Left cardiac atrium (tissue), 4 donors: Measurements from ENCODE around the gene KIF26A. TPM values are rescaled to one million over a fixed set of nuclear protein-coding genes. Genes with fewer than 3 reads are reported as not detected.
A peak's percentile ranks its signal among the peaks of the same experiment; 100 is the strongest.
"Not testable (repeated sequence)": the region's sequence is repeated elsewhere in the genome, so short reads cannot be mapped to it uniquely, and the experiment has no call there.

ENCODE experiments used
- ATAC-seq, 2 donors: fragments of 200-7000 bp; cut with Tn5 transposase; one replicate each; pipeline ENCODE4 v1.9.1; 2020; ENCODE audit warnings: mild to moderate bottlenecking in 2 of 2, moderate library complexity in 2 of 2
- DNase-seq: peaks from one replicate; pipeline ENCODE4 v3.0.0-alpha.2; 2020
- intact Hi-C, 2 donors: fragments of 100-400 bp; cut with DNase I; formaldehyde crosslinking; loops; one replicate each; pipeline versions ENCODE4 v1.14.1 to v1.15.1; 2022 to 2023
- total RNA-seq, 2 donors: library from RNA; stranded (reverse); fragmentation: NEBNext Ultra II Directional; extraction: Animal tissue kit (Norgen Biotek cat#: 25700); gene quantifications; one replicate each; pipeline ENCODE4 v1.2.1, GENCODE V29; 2021
- donor health status: DM: no; HTN: yes; CAD: no.
- donor health status: DM: no; HTN: yes; CAD: no; lungs with severe emphysema.
- donor health status: DM: yes; HTN: yes; CAD: no.
- donor health status: Dilated cardiomyopathy.

KIF26A gene
- total RNA-seq, 2 donors from 2014 or later: 7.6 to 8.1 TPM

- peak; percentile 25 for DNase-seq
- intact Hi-C loops: loop anchor here in 1 of 2 donors (10.0 kb wide), 1 partner anchor 226 kb away; no protein-coding TSS in a partner anchor
- no peak for ATAC-seq
Observed at GRCh38 chr14:104148433-104149277, 10.3 kb downstream of the KIF26A start.

GRCh38 chr14:104149278-104149595 is 10.8 kb downstream of the KIF26A start:
- peak; percentile 24 for DNase-seq
- no peak for ATAC-seq
- intact Hi-C loops: loop anchor here in 1 of 2 donors (10.0 kb wide), 1 partner anchor 226 kb away; no protein-coding TSS in a partner anchor

- intact Hi-C loops: loop anchor here in 1 of 2 donors (10.0 kb wide), 1 partner anchor 225 kb away; no protein-coding TSS in a partner anchor
- ATAC-seq: peak; percentile 42 to 56
- DNase-seq: peak; percentile 70
Observed at GRCh38 chr14:104149617-104150135, 11.3 kb downstream of the KIF26A start.

GRCh38 chr14:104150136-104151025 is 12.0 kb downstream of the KIF26A start:
- ATAC-seq: peak; percentile 29 to 41
- intact Hi-C loops: no loop called here

GRCh38 chr14:104151026-104151381 is 12.6 kb downstream of the KIF26A start:
- ATAC-seq: no peak
- no peak for DNase-seq
- intact Hi-C loops: no loop called here

More at GRCh38 chr14:104150136-104151025, 12.0 kb downstream of the KIF26A start:
- DNase-seq: no peak

GRCh38 chr14:104151566-104152245 is 13.3 kb downstream of the KIF26A start:
- no peak for DNase-seq
- no peak for ATAC-seq
- intact Hi-C loops: no loop called here

- intact Hi-C loops: no loop called here
- ATAC-seq: no peak
- no peak for DNase-seq
Observed at GRCh38 chr14:104152246-104152575, 13.8 kb downstream of the KIF26A start.

- DNase-seq: no peak
- intact Hi-C loops: no loop called here
- ATAC-seq: no peak
Observed at GRCh38 chr14:104152686-104153393, 14.5 kb downstream of the KIF26A start.

- intact Hi-C loops, ATAC-seq, DNase-seq: not testable (repeated sequence)
Observed at GRCh38 chr14:104153394-104153755, 15.0 kb downstream of the KIF26A start.

GRCh38 chr14:104154246-104154645 is 15.9 kb downstream of the KIF26A start:
- intact Hi-C loops: no loop called here
- DNase-seq (no peak), ATAC-seq (no peak)

- intact Hi-C loops: no loop called here
- DNase-seq (peak; percentile 77), ATAC-seq (peak; percentile 14 to 28)
Observed at GRCh38 chr14:104155513-104155912, 17.1 kb downstream of the KIF26A start.

GRCh38 chr14:104156142-104156541 is 17.8 kb downstream of the KIF26A start:
- intact Hi-C loops: no loop called here
- ATAC-seq (no peak), DNase-seq (no peak)

- no peak for ATAC-seq
- intact Hi-C loops: no loop called here
- DNase-seq: no peak
Observed at GRCh38 chr14:104157016-104157928, 18.9 kb downstream of the KIF26A start.

- DNase-seq: peak; percentile 72
- intact Hi-C loops: no loop called here
- peak; percentile 79 to 86 for ATAC-seq
Observed at GRCh38 chr14:104158827-104159798, 20.7 kb downstream of the KIF26A start.

GRCh38 chr14:104159990-104160389 is 21.6 kb downstream of the KIF26A start:
- ATAC-seq (no peak), DNase-seq (no peak)
- intact Hi-C loops: no loop called here

GRCh38 chr14:104161602-104162367 is 23.4 kb downstream of the KIF26A start:
- DNase-seq (no peak), ATAC-seq (no peak)
- intact Hi-C loops: no loop called here
